Fibroblast of lung (primary cell): ENCODE results near the gene IL23A.

Experiments used
- EZH2 ChIP-seq: IDR thresholded peaks from 2 replicates; pipeline ENCODE4 v1.5.1; 2012; ENCODE audit warnings: low read length, control low read depth, mild to moderate bottlenecking; ENCODE audit errors: missing control alignments
- TF ChIP-seq, protein P1 (sequence below), 2 donors: IDR thresholded peaks in 1 of 2; conservative IDR thresholded peaks in 1 of 2; 1 replicate in 1 of 2; 2 replicates in 1 of 2; pipeline ENCODE4 v1.5.1; 2011 to 2012; ENCODE audit warnings: low read length in 2 of 2, control low read depth in 1 of 2, inconsistent platforms in 1 of 2, low read depth in 1 of 2, mild to moderate bottlenecking in 1 of 2

DNA sequence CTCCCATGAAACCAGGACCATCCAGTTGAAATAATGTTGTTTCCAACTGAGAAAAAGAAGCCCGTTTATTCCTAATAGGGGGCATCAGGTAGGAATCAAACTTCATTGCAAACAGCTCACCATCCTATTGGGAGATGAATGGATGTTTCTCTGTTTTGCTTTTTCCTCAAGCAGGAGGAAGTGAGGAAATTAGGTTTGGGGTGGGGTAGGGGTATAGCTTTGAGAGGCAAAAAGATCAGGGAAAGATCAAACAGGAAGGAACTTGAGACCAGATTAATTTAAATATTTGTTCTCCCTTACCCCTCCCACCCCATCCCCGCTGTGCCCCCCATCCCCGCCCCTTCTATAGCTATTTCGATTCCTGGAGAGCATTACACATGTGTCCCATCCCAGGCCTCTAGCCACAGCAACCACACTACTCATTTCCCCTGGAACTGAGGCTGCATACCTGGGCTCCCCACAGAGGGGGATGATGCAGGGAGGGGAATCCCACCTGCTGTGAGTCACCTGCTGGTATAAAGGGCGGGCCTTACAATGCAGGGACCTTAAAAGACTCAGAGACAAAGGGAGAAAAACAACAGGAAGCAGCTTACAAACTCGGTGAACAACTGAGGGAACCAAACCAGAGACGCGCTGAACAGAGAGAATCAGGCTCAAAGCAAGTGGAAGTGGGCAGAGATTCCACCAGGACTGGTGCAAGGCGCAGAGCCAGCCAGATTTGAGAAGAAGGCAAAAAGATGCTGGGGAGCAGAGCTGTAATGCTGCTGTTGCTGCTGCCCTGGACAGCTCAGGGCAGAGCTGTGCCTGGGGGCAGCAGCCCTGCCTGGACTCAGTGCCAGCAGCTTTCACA, at the start of gene IL23A:
- TF ChIP-seq, protein P1, sequence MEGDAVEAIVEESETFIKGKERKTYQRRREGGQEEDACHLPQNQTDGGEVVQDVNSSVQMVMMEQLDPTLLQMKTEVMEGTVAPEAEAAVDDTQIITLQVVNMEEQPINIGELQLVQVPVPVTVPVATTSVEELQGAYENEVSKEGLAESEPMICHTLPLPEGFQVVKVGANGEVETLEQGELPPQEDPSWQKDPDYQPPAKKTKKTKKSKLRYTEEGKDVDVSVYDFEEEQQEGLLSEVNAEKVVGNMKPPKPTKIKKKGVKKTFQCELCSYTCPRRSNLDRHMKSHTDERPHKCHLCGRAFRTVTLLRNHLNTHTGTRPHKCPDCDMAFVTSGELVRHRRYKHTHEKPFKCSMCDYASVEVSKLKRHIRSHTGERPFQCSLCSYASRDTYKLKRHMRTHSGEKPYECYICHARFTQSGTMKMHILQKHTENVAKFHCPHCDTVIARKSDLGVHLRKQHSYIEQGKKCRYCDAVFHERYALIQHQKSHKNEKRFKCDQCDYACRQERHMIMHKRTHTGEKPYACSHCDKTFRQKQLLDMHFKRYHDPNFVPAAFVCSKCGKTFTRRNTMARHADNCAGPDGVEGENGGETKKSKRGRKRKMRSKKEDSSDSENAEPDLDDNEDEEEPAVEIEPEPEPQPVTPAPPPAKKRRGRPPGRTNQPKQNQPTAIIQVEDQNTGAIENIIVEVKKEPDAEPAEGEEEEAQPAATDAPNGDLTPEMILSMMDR (conservative IDR thresholded peaks at IDR 0.05 in 1 of 2, IDR thresholded peaks at IDR 0.05 in 1 of 2; ENCODE audit: low read depth in 1 of 2, low read length in 2 of 2), result no peak
- no peak for TF ChIP-seq EZH2
